ENCODE data around the gene MPZL3.
"Not testable (repeated sequence)": the region's sequence is repeated elsewhere in the genome, so short reads cannot be mapped to it uniquely, and the experiment has no call there.

MPZL3 gene

GRCh38 chr11:118211006-118211405 is 41.2 kb downstream of the MPZL3 start:
- no peak for DNase-seq

DNA sequence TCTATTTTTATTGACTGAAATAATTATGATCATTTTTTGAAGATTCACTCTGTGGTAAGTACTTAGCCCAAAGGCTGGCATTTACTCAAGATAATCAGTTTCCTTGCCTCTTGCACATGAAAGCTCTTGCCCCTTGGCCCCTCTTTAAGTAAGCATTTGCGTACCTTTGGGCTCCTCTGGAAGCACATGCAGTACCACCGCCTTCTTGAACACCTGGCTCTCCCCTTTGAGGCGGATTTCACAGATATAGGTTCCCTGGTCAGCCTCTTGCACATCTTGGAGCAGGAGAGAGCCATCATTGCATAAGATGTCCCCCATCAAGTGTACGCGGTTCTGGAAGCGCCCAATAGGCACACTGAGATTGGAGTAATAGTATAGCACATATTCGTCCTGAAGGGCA is 41.8 kb downstream of the MPZL3 start:
- DNase-seq, result no peak

DNA sequence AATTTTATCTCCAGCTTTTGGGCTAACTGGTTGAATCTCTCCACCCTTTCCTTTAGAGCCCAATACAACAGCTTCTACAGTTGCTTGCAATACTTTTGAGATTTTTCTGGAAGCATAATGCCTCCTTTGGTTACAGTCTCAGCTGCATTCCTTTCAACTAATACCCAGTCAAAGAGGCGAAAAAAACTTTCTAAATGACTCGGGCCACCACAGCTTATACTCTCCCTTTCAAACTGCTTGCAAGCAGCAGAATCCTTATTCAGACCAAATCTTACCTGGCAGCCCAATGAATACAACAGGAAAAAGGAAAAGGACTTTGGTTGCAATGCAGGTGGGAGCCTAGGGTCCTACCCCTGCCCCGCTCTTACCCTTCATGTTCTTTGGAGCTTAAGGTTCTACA is 43.1 kb downstream of the MPZL3 start:
- no peak for DNase-seq

DNA sequence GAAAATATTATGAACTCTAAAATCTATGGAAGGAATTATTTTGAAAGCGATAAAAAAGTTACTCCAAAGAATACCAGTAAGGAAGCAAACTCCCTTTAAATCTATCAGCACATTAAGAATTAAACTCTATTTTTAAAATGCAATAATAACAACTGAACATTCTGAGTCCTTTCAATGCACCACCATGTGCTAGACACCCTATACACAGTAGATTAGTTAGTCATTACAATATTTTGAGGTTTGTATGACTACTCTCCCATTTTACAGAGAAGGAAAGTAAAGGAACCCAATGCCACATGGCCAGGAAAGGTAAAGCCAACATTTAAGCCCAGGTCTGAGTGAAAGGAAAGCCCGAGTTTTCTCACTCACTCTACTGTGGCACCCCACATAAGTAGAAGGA is 45.1 kb downstream of the MPZL3 start:
- no peak for DNase-seq

DNA sequence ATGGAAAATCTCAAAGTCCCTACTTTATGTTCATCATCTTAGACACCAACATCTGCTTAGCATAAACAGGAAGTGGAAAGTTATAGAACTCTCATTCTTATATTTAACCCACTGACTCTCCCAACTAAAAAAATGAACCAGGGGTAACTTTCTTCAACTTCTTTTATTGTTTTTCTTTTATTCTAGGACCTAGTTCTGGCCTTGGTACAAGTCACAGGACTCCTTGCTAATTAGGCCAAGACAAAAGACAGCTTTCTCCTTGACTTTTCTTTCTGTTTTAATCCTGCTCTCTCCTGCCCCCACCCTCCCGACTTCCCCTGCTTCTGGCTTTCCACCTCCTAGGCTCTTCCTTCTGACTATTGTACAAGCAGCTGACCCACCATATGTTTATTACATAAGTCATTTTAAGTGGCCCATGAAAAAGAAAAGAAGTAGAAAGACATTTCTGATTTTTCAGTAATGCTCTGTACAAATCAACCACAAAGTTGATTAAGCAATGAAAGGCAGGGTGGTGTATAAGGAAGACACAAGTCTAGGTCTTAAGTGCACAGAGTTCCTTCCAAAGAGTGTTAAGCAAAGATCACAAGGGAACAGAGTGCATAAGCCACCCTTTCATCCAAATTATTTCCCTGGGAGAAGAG is 45.7 kb downstream of the MPZL3 start:
- DNase-seq, result no peak

- DNase-seq, result no peak
Measured at GRCh38 chr11:118205606-118206378, 46.4 kb downstream of the MPZL3 start.

GRCh38 chr11:118202599-118203422 is 49.4 kb downstream of the MPZL3 start:
- no peak for DNase-seq

- no peak for DNase-seq
Measured at GRCh38 chr11:118201966-118202365, 50.2 kb downstream of the MPZL3 start.

GRCh38 chr11:118200901-118201680 is 51.1 kb downstream of the MPZL3 start:
- DNase-seq, result no peak

- DNase-seq, result no peak
Measured at GRCh38 chr11:118200497-118200896, 51.7 kb downstream of the MPZL3 start.

DNA sequence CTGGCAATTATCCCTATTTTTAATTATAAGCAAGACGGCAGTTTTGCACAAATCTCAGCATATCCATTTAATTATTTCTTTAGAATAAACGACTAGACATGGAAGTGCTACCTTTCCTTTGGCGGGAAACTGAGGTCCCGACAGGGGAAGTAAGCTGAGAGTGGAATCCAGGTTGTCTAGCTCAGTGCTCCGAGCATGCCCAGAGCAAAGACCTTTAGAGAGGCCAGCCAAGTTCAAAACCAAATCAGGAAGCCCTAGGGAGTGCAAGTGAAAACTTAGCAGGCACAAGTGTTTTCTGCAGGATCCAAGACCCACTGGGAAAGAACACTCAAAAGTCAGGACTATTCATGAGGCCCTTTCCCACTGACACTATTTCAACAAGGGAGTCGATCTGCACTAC is 53.0 kb downstream of the MPZL3 start:
- DNase-seq, result no peak

- peak; percentile 62 for DNase-seq
Measured at GRCh38 chr11:118198370-118198769, 53.8 kb downstream of the MPZL3 start.

DNA sequence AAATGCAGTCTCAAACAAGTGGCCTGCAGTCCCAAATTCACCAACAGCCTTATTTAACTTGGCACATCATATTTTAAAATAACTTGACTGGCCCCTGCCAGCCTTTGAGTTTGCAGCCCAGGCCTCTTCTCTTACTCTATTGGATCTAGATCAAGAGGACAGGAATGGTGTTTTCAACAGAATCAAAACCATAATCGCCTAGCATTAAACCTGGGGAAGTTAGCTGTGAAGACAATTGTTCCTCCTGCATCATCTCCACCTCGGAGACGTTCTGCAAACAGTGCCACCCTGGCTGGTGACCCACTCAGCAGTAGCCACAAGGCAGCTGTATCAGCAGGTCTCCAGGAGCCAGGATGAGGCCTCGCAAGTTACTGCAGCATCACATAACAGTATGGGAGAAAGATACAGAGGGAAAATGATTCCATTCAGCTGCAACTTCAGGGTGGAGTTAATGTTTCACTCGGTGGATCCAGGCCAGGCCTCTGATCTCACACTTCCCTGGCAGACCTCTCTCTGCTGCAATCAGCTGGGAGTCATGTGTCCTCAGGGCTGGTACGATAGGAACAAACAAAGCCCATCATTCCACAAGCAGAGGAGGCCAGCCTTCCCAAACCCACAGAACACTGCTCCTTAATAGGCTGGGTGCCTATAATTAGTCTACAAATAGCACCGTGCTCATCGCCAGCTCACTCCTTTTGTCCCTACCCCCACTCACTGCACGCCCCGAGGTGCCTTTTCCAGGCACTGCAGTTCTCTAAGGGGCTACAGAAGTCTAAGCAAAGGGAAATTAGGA is 57.1 kb downstream of the MPZL3 start:
- no peak for DNase-seq

DNA sequence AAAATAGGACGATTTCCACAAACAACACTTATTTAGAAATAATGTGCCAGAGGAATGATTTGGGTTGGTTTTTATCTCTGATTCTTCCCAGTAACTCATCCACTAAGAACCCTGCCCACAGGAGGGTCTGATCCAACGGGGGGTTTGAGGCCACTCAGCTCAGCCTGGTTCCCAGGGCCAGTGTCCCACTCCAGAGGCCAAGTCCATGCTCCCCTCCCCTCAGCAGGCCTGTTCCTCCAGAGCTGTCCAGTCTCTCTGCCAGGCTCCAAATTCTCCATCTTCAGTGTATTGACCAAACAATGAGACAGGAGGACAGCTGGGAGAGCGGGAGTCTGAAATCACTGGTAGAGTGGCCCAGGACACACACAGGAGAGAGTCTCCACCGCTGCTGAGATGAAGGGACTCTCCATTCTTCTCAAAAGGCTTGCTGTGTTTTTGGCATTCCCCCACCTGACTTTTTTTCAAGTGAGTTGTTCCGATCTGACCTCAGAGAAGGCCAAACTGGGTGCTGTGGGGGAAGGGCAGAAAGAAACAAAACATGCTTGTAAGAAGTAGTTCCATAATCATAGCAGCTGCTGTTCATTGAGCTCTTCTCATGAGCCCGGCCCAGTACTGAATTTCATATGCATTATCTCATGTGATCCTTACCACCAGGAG is 58.1 kb downstream of the MPZL3 start:
- no peak for DNase-seq

DNA sequence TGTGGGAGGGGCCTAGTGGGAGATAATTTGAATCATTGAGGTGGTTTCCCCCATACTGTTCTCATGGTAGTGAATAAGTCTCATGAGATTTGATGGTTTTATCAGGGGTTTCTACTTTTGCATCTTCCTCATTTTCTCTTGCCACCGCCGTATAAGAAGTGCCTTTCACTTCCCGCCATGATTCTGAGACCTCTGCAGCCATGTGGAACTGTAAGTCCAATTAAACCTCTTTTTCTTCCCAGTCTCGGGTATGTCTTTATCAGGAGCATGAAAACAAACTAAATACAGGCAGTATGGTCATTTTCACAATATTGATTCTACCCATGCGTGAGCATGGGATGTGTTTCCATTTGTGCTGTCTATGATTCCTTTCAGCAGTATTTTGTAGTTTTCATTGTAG is 59.3 kb downstream of the MPZL3 start:
- DNase-seq, result not testable (repeated sequence)

DNA sequence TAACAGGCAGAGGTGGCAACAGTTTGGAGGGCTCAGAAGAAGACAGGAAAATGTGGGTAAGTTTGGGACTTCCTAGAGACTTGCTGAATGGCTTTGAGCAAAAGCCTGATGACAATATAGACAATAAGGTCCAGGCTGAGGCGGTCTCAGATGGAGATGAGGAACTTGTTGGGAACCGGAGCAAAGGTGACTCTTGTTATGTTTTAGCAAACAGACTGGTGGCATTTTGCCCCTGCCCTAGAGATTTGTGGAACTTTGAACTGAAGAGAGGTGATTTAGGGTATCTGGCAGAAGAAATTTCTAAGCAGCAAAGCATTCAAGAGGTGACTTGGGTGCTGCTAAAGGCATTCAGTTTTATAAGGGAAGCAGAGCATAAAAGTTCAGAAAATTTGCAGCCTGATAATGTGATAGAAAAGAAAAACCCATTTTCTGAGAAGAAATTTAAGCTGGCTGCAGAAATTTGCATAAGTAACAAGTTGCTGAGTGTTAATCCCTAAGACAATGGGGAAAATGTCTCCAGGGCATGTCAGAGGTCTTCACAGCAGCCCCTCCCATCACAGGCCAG is 61.1 kb downstream of the MPZL3 start:
- not testable (repeated sequence) for DNase-seq

DNA sequence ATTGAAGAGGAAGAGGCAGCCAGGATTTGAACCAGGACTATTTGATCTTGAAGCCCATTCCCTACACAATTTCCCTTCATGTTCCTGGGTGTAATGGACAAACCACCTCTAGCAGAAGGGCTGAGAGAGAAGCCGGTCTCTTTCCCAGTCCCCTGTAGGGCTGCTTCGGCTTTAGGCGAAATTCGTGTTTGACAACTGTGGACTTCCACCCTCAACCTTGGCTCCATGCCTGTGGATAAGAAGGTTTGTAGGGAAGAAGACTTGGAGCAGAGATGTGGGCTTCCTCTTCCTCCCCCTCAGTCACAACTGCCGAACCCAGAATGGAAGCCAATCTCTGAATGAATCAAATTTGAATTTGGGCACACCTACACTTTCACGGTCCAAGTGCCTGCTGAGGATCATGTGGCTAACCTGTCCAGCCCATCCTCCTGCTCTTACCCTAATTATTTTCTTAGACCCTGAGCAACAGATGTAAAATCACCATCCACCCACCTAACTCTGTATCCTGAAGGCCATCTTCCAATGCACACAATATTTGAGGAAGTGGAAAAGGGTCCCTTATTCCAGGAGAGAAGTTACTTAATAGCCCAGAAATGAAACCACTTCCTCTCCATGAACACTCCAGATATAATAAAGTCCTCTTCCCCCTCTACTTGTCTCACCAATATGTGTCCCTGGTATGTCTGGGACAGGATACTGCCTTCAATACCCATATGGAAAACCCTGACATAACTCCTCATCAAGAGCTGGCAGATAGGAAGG is 65.6 kb downstream of the MPZL3 start:
- no peak for DNase-seq

- DNase-seq, result no peak
Measured at GRCh38 chr11:118184784-118185579, 67.2 kb downstream of the MPZL3 start.

GRCh38 chr11:118183691-118184090 is 68.5 kb downstream of the MPZL3 start:
- DNase-seq, result not testable (repeated sequence)

DNA sequence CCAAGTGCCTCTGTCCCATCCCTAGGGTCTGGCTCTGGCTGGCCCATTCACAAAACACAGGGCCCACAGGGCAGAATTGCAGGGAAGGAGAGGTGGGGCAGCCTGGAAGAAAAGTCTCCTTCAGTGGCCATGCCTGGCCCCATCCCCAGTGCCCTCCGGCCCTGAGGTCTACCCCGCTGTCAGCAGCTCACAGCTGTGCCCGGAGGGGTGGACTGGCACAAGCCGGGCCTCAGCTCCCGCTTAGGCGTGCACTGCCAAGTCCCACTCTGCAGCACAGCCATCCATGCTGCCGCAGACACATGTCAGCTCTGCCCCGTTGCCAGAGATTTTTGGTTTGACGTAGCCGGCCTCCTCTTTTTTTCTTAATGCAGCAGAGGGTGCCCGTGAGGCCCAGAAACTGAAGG is 71.9 kb downstream of the MPZL3 start:
- no peak for DNase-seq
